Measurements from ENCODE around the gene CDSN.
A peak's percentile ranks its signal among the peaks of the same experiment; 100 is the strongest.

Gene CDSN

DNA sequence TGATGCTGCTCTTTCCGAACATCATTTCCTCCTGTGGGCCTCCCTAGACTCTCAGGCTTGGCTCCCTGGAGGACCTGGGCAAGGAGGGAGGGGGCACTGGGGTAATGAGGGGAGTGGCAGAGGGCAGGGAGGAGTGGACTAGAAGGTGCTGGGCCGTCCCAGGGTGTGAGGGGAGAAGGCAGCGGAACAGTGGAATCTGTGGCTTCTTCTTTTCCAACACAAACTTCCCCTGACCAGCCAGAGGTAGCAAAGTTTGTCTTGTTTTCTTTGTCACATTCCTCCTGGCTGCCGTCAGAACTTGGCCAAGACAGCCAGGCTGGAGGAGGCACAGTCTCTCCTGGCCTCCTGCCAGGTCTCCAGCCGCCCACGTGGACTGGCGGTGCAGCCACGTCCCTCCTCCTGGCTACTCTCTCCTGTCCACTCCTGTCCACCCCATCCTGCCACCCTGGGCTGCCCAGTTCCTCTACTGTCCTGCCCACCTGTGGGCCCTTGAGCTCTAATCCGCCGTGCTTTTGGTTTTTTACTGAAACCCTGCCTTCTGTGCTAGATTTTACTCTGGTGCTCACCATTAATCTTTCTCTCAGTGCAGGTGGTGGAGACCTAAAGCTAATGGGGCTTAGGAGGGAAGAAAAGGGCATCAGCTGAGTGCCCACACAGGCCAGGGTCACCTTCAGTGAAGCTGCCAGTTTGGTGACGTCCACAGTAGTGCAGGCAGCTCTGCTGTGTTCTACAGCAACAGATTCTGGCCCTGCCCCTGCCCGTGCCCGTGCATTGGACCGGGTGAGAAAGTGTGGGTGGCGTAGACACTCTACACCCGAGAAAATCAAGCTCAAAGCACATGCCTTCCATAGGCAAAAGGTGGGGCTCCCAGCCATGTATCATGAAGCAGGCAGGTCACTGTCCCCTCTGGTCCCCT is 2.8 kb upstream of the CDSN start:
- H3K4me3 ChIP-seq (ENCODE audit: low read depth, low read length) = no peak overlapping the region
- DNase-seq (ENCODE audit: low read depth) = peak; percentile 85

DNA sequence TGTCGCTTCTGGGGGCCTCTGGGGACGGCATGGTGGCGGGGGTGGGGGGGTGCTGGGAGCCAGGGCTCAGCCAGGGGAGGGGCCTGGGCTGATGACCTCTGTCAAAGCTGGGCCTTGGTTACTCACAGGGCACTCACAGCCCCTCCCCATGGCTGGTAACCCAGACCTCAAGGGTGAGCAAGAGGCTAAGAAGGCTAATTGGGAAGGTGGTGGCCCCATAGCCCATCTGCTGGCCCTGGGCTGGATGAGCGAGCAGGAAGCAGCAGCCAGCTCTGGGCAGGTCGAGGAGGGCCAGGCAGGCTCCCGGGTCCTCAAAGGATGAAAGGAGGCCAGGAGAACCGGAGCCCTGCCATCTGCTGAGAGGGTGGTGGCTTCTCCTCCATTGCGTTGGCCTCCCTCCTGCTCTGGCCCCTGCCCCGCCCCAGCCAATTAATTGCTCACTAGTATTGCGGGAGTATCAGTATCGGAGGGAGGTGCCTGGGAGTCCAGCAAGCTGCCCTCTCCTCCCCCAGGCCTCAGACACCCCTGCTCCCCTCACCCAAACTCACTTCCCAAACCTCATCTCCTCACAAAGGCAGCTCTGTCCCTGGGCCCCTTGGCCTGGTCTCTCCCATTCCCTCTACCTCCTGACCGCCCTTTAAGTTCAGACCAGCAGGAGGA is 1.0 kb upstream of the CDSN start:
- H3K4me3 ChIP-seq (ENCODE audit: low read depth, low read length) = no peak overlapping the region
- no peak for DNase-seq (ENCODE audit: low read depth)

DNA sequence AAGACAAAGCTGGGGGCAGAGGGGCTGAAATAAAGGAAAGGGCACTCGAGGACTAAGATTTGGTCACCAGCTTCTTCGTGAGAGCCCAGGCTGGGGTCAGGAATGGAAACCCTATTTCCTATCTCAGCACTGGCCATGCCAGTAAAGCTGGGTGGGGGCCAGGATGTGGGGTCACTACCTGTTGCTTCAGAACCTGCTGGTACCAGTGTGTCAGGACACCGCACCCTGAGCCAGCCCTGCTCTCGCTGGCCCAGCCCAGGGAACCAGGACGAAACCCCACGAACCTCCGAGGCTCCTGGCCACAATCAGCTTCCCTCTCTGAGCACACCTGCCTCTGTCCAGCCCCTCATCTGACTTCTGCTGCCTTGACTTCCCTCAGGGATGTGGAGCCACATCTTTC is 2.1 kb downstream of the CDSN start:
- no peak for DNase-seq (ENCODE audit: low read depth)
- H3K4me3 ChIP-seq (ENCODE audit: low read depth, low read length) = no peak overlapping the region

DNA sequence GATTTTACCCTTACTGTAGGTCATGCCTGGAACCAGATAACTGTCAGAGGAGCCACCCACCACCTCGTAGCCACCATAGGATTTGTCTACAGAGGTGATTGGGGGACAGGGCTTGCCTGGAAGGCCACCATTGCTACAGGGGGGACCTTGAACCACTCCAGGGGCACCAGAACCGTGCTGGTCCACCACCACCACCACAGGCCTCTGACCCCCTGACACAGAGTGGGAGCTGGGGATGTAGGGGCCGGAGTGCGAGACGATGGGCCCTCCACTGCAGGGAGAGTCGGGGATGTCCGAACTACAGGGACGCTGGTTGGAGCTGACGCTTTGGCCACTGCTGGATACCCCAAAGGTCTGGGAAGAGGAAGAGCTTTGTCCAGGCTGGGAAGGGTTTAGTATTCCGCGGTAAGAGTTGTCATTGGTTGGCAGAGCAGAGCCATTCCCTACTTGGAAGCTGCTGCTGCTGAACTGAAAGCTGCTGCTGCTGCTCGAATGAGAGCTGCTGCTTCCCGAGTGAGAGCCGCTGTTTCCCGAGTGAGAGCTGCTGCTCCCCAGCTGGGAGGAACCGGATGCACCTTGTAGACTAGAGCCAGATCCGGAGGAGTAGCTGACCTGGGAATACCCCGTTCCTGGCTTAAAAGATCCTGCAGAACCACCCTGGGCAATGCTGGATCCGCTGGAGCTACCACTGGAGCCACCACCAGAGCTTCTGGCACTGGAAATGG is 3.4 kb downstream of the CDSN start:
- no peak for DNase-seq (ENCODE audit: low read depth)
- H3K4me3 ChIP-seq (ENCODE audit: low read depth, low read length) = no peak overlapping the region

DNA sequence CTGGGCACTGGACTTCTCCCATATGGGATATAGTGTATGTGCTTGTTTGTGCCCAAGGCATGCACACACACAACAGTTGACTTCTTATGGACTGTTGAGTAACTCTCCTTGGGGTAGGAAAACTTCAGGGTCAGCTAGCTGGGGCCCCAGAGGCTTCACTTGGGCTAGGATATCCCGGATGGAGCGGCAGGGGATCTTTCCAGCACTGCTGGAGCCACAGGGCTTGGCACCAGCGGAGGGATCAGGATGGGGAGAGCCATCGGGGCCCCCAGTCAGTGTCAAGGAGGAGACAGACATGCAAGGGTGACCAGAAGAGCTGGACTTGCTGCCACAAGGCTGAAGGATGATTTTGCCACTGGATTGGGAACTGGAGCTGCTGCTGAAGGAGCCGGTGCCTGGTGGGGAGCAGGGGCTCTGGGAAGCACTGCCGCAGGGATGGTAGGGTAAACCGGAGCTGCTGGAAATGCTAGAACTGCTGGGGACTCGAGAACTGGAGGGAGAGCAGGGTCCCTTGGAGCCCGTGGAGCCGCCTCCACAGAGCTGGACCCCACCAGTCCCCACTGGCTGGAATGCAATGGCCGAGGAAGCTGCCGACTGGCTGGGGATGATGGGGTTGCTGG is 4.2 kb downstream of the CDSN start:
- no peak overlapping the region for H3K4me3 ChIP-seq (ENCODE audit: low read depth, low read length)
- no peak for DNase-seq (ENCODE audit: low read depth)

DNA sequence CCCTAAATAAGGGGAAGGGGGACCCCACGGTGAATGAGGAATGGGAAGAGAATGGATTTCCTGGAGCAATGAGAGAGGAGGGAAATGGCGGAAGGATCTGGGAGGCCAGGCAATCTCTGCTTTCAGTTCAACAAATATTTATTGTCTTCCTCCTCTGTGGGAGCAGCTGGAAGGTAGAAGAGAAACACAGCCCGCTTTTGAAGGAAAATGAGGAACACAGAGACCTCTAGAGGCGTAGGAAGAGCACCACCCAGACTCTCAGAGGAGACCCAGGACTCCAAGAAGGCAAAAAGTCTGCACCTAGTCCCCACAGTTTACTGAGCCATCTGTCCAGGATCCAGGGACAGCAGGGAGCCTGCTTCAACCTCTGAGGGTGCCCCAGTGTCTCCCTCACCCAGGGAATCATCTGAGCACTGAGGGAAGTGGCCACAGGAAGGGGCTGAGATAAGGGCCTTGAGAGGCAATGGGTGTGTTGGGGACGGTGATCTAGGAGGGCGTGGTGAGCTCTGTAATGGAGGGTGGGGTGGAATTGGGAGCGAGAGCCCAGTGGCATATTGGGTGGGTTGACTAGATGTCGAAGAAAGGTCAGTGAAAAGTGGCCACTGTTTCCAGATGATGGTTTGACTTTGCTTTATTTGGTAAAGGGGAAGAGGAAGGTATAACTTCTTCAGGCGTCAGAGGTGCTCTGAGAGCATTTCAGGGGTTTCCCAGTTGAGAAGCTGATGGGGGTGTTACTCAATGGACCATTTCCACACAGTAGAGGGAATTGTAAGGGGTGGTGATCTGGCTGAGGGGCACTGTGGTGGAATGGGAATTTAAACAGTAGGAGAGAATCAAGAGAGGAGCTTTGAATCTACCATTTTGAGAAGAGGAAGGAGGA is 5.0 kb downstream of the CDSN start:
- DNase-seq (ENCODE audit: low read depth) = no peak
- H3K4me3 ChIP-seq (ENCODE audit: low read depth, low read length) = peak overlapping the region; percentile 21

DNA sequence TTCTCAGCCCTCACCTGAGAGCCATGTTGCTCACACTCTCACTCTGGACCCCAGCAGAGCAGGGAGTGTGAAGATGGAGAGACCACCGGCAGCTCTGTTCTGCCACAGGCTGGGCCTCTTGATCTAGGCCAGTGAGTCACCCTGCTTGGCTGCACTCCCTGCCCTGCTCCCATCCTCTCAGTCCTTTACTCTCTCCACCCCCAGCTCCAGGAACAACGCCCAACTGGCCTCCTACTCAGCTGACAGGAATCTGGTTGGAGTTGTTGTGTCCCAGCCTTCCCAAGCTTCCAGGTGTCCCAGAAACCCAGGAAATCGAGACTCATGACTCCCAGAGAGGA is 5.7 kb downstream of the CDSN start, which contains the start of gene PSORS1C1:
Gene PSORS1C1 (plus strand): TSS at position 260 of the 338 bp plus-strand sequence. CDS start 14,833 bp downstream, outside the sequence.
- peak; percentile 74 for DNase-seq (ENCODE audit: low read depth)
- H3K4me3 ChIP-seq (ENCODE audit: low read depth, low read length) = peak within 1 kb of the TSS; percentile 21

DNA sequence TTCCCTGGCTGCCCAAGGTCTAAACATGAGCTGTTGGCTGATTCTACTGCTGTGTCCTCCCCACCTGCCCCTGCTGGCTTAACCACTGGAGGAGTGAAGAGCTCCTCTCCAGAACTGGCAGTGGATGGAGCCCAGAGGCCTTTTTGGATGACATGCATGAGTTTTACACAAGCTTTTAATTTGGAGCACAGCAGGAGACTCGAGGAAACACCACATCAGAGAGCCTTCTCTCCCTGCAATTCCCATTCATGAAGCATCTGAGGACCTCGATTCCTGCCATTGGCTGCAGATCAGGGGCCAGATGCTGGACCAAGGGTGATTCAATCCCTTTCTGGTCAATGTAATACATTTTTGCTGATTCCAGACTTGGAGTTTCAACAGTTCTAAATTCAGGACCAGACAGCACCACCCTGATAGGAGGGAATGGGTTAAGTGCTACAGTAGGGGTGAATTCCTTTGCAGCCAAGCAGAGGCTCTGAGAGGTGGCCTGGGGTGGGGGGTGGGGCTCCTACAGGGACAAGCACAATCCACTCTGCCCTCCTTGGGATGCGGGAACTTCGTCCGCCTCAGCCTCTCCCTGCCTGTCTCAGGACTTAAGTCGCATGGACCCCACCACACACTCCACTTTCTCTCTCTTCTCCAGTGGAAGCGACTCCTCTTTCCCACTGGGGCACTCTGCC is 6.2 kb downstream of the CDSN start:
- peak; percentile 31 for DNase-seq (ENCODE audit: low read depth)
- H3K4me3 ChIP-seq (ENCODE audit: low read depth, low read length) = no peak overlapping the region

DNA sequence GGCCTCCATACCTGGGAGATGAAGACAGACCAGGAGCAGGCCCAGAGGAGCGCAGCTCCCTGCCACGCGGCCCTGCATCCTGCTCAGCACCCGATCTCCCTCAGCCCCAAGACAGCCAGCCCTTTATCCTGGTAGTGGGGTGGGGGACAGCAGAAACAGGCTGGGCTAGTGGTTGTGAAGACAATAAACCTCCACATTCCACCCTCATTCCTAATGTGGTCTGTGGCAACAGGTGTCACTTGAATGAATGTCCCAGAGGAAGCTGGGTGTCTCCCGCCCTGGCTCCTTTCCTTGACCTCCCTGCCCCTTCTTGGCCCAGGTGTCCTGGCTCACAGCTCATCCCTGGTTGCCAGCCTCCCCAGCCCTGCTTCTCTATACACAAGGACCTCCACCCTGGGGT is 7.8 kb downstream of the CDSN start, which contains the start of gene C6orf15:
Gene C6orf15 (minus strand): TSS at position 98 of the 400 bp plus-strand sequence. CDS start 20 bp downstream, at position 78.
- H3K4me3 ChIP-seq (ENCODE audit: low read depth, low read length) = no peak within 1 kb of the TSS
- DNase-seq (ENCODE audit: low read depth) = no peak

DNA sequence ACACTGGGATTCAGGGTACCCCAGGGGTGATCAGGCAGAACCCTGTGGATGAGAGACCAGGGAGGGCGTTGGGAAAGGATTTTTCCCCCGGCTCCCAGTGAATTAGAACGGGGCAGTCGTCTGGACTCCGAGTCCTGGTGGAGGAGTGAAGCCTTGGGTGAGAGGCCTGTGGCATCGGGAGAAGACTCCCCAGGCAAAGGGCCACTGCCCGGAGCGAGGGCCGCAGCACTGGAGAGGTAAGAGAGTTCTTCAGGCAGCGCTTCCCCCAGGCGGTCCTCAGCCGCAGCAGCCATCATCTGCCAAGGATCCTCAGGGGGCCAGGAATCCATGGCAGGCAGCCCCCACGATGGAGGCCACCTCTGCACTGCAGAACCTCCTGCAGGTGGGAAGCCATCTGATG is 8.5 kb downstream of the CDSN start:
- no peak for DNase-seq (ENCODE audit: low read depth)
- no peak overlapping the region for H3K4me3 ChIP-seq (ENCODE audit: low read depth, low read length)

DNA sequence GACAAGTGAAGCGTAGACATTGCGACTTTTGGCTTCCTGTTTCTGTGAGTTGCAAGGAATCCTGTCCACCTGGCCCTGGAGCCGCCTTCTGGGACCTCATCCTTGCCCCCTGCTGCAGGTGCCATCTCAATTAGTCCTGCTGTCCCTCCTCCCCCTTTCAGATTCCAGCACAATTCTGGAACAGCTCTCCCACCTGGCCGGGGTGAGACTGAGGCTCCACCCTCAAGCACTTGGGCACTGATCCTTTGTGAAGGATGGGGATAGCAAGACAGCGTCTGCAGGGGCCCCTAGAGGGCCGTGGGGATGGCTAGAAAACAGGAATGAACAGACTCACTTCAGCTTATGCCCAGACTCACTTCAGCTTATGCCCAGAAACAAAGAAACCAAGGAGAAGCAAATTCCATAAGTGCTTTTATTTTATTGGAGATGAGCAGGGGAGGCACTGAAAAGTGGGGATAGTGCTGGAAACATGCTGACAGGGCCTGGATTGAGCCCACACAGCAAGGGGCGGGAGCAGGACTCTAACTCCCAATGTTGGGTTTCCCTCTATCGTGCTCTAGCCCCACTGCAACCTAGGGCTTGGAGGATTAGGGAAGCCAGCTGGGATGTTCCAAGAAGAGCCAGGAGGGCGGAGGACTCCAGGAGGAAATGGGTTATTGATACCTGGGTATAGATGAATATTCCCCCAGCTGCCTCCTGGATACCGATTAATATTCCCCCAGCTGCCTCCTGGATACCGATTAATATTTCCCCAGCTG is 9.2 kb downstream of the CDSN start:
- DNase-seq (ENCODE audit: low read depth) = no peak

DNA sequence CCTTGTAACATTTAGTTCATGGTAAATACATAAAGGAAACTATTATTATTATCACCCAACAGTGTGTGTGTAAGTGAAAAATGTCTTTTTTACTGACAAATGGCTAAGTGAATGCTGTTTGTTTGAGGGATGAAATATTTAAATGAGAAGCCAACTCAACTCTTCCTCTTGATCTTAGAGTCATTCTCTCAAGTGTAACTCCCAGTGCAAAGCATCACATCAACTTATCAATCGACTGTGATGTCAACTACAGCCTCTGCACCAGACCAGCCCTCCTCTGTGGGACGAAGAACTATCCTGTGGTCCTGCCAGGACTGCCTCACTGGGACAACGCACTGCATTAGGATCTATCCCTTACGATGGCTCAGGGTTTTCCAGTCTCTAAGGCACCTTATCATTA is 13.2 kb downstream of the CDSN start:
- DNase-seq (ENCODE audit: low read depth) = no peak
- no peak overlapping the region for H3K4me3 ChIP-seq (ENCODE audit: low read depth, low read length)

More for the DNA sequence above, 9.2 kb downstream of the CDSN start:
- no peak overlapping the region for H3K4me3 ChIP-seq (ENCODE audit: low read depth, low read length)

DNA sequence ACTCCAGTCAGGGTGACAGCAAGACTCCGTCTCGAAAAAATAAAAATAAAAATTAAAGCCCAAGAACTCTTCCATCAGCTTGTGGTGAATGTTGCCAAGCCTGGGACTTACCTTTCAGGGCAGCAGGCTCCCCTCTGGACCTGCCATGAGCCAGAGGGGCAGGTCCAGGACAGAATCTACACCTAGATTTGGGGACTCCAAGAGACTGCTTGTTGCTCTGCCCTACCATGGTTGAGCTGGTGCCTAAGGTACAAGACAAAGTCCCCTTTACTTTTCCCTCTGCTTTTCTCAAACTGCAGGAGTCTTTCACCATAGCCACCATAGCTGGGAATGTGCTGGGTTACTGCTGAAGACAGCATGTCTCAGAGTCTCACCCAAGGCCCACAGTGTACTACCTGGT is 17.1 kb downstream of the CDSN start:
- H3K4me3 ChIP-seq (ENCODE audit: low read depth, low read length) = no peak overlapping the region
- DNase-seq (ENCODE audit: low read depth) = no peak

DNA sequence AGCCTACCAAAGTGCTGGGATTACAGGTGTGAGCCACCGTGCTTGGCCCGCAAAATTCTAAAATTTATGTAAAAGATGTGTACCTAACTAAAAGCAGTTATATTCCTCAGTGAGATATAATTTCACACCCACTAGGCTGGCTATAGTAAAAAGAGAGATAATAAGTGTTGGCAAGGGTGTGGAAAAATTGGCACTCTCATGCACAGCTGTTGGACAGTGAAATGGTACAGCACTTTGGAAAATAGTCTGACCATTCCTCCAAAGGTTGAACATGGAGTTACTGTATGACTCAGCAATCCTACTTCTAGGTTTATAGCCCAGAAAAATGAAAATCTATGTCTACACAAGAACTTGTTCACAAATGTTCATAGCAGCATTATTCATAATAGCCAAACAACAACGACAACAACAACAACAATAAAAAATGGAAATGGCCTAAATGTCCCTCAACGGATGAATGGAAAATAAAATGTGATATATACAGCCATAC is 21.8 kb downstream of the CDSN start:
- H3K4me3 ChIP-seq (ENCODE audit: low read depth, low read length) = no peak overlapping the region
- no peak for DNase-seq (ENCODE audit: low read depth)

DNA sequence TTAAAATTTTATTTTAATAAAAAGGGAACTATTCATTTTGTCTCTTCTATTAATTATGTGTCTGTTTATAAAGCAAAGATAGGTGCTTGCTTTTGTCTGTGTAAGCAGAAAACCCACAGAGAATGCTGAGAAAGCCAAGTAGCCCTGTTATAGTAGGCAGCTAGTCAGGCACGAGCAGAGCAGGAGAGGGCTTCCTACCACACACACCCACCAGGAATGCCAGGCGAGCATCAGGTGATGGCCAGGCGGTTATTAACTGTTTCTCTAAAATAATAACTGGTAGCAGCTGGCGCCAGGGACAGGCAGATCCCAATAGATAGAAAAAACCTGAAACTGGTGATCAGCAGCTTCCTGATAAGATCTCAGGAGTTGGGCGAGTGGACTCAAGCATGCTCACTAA is 23.6 kb downstream of the CDSN start:
- no peak overlapping the region for H3K4me3 ChIP-seq (ENCODE audit: low read depth, low read length)
- no peak for DNase-seq (ENCODE audit: low read depth)

DNA sequence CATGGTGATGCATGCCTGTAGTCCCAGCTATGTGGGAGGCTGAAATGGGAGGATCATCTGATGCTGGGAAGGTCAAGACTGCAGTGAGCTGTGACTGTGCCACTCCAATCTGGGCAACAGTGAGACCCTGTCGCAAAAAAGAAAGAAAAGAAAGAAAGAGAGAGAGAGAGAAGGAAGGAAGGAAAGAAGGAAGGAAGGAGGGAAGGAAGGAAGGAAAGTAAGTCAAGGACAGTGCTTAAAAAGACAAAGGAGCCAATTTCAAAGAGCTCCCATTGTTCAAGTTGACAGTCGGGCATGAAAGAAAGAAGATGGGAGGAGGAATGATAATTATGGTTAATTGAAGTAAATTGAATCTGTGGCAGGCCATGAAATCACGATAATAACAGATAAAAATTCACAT is 24.0 kb downstream of the CDSN start:
- DNase-seq (ENCODE audit: low read depth) = no peak
- H3K4me3 ChIP-seq (ENCODE audit: low read depth, low read length) = no peak overlapping the region

DNA sequence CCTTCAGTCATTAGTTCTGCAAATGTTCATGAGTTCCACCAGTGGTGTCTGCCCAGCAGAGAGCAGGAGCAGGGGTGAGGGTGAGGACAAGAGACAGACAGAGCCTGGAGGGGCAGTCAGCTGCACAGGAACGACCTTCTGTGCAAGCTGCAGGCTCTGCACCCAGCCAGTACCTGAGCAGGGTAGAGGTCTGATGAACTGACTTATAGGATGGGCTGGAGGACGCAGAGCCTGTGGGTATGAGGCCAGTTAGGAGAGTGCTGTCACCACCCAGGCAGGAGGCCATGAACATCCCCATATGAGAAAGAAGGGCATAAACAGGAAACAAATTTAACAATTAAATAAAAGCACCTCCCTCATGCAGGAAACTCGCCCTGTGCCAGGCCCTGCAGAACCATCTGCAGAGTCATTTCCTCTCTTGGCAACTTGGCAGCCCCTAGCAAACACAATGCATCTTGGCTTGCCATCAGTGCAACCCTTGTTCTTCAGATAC is 25.8 kb downstream of the CDSN start:
- H3K4me3 ChIP-seq (ENCODE audit: low read depth, low read length) = no peak overlapping the region
- DNase-seq (ENCODE audit: low read depth) = no peak
